LNCaP clone FGC (cell line): ENCODE data around the gene GPC6.

Experiments
- DNase-seq: peaks from one replicate; pipeline ENCODE4 v3.0.0-alpha.2; 2011; ENCODE audit warnings: low read depth
- H3K4me3 ChIP-seq: 2 replicates; pipeline ENCODE4 v1.5.1; 2011; ENCODE audit warnings: mild to moderate bottlenecking, low read depth, low read length, control low read depth
- CTCF ChIP-seq: IDR thresholded peaks from 2 replicates; pipeline ENCODE4 v1.5.1; 2012; ENCODE audit warnings: mild to moderate bottlenecking; ENCODE audit not compliant: control insufficient read depth, insufficient read depth; ENCODE audit errors: extremely low read depth

GPC6 gene

GRCh38 chr13:94210816-94211215 lies 984.2 kb downstream of the GPC6 start:
- H3K4me3 ChIP-seq, result no peak overlapping the region
- no peak for TF ChIP-seq CTCF
- DNase-seq, result no peak

GRCh38 chr13:94212196-94212595 lies 985.6 kb downstream of the GPC6 start:
- H3K4me3 ChIP-seq, result no peak overlapping the region
- no peak for DNase-seq
- no peak for TF ChIP-seq CTCF

GRCh38 chr13:94214121-94214520 lies 987.5 kb downstream of the GPC6 start:
- no peak for TF ChIP-seq CTCF
- no peak overlapping the region for H3K4me3 ChIP-seq
- no peak for DNase-seq

- TF ChIP-seq CTCF, result no peak
- DNase-seq, result no peak
- no peak overlapping the region for H3K4me3 ChIP-seq
Measured at GRCh38 chr13:94214975-94215374, 988.4 kb downstream of the GPC6 start.

GRCh38 chr13:94216476-94216875 lies 989.9 kb downstream of the GPC6 start:
- DNase-seq, result no peak
- H3K4me3 ChIP-seq, result no peak overlapping the region
- no peak for TF ChIP-seq CTCF

GRCh38 chr13:94217370-94217769 lies 990.8 kb downstream of the GPC6 start:
- H3K4me3 ChIP-seq, result no peak overlapping the region
- TF ChIP-seq CTCF, result no peak
- no peak for DNase-seq

GRCh38 chr13:94218537-94218936 lies 991.9 kb downstream of the GPC6 start:
- TF ChIP-seq CTCF, result no peak
- no peak for DNase-seq
- no peak overlapping the region for H3K4me3 ChIP-seq
